ENCODE results near the gene CBX8. TPM values are rescaled to one million over a fixed set of nuclear protein-coding genes. Genes with fewer than 3 reads are reported as not detected.

Gene CBX8
- total and polyA plus RNA-seq, 2 of the 13 experiments (the other 11 are each of a cell fraction or from before 2014, with no cell fraction given): 0.34 to 12.6 TPM

- TF ChIP-seq ZNF383 (CRISPR knock-in tag; IDR thresholded peaks at IDR 0.05; ENCODE audit: borderline replicate concordance) (no peak), TBL1XR1 (IDR thresholded peaks at IDR 0.05; ENCODE audit: borderline replicate concordance, low read length, partially characterized antibody) (no peak), IRF9 (CRISPR knock-in tag; IDR thresholded peaks at IDR 0.05; ENCODE audit: borderline replicate concordance) (no peak), UBTF (CRISPR knock-in tag; IDR thresholded peaks at IDR 0.05) (no peak), STAT6 (CRISPR knock-in tag; IDR thresholded peaks at IDR 0.05; ENCODE audit: borderline replicate concordance) (no peak), SNAI1 (CRISPR knock-in tag; IDR thresholded peaks at IDR 0.05; ENCODE audit: borderline replicate concordance) (0 out of 2 replicates have a peak, but pooled peaks have one; percentile 13), ZNF451 (CRISPR knock-in tag; IDR thresholded peaks at IDR 0.05) (no peak), FIP1L1 (IDR thresholded peaks at IDR 0.05; ENCODE audit: borderline replicate concordance, insufficient read depth, low read depth, low read length) (no peak), RBM39 (IDR thresholded peaks at IDR 0.05; ENCODE audit: low read depth, low read length, poor library complexity, severe bottlenecking) (no peak), ZNF773 (CRISPR knock-in tag; IDR thresholded peaks at IDR 0.05; ENCODE audit: borderline replicate concordance) (no peak), SP2 (CRISPR knock-in tag; IDR thresholded peaks at IDR 0.05) (0 out of 2 replicates have a peak, but pooled peaks have one; percentile 3), SNRNP70 (IDR thresholded peaks at IDR 0.05; ENCODE audit: low read depth, low read length) (no peak), ETV5 (CRISPR knock-in tag; IDR thresholded peaks at IDR 0.05; ENCODE audit: borderline replicate concordance) (no peak), TBX3 (IDR thresholded peaks at IDR 0.05; ENCODE audit: borderline replicate concordance) (no peak), ZNF281 (CRISPR knock-in tag; IDR thresholded peaks at IDR 0.05; ENCODE audit: borderline replicate concordance) (no peak), HOXD1 (CRISPR knock-in tag; IDR thresholded peaks at IDR 0.05) (no peak), HDAC1 (CRISPR knock-in tag; IDR thresholded peaks at IDR 0.05) (no peak), XBP1 (CRISPR knock-in tag; IDR thresholded peaks at IDR 0.05) (no peak), ZNF34 (CRISPR knock-in tag; IDR thresholded peaks at IDR 0.05; ENCODE audit: borderline replicate concordance) (0 out of 2 replicates have a peak, but pooled peaks have one; percentile 51), ZNF329 (CRISPR knock-in tag; IDR thresholded peaks at IDR 0.05; ENCODE audit: low read depth) (no peak), REXO4 (CRISPR knock-in tag; IDR thresholded peaks at IDR 0.05; ENCODE audit: borderline replicate concordance) (0 out of 2 replicates have a peak, but pooled peaks have one; percentile 19), NCOA1 (CRISPR knock-in tag; IDR thresholded peaks at IDR 0.05) (0 out of 2 replicates have a peak, but pooled peaks have one; percentile 18)
Measured at GRCh38 chr17:79742589-79742918, 54.3 kb downstream of the CBX8 start (continued).

All from HepG2 (cell line).